Suprapubic skin (tissue), 4 donors: ENCODE results near the gene SOX12.

Source experiments
- EP300 ChIP-seq: sonication (generic); formaldehyde crosslinking; IDR thresholded peaks from one replicate; pipeline ENCODE4 v1.6.1; 2017; ENCODE audit warnings: antibody characterized with exemption
- POLR2A ChIP-seq, 2 donors: fragments of 450-650 bp; IDR thresholded peaks; one replicate each; pipeline ENCODE4 v1.6.1; 2017; ENCODE audit warnings: antibody characterized with exemption in 2 of 2, mild to moderate bottlenecking in 2 of 2, moderate library complexity in 2 of 2
- POLR2AphosphoS5 ChIP-seq, 3 donors: sonication (generic); formaldehyde crosslinking; IDR thresholded peaks; one replicate each; pipeline ENCODE4 v1.6.1; 2017; ENCODE audit warnings: antibody characterized with exemption in 3 of 3
- TF ChIP-seq, protein P1 (sequence below), 2 donors: fragments of 200-600 bp in 1 of 2; fragments of 450-650 bp in 1 of 2; sonication (generic) in 1 of 2; IDR thresholded peaks; one replicate each; pipeline ENCODE4 v1.5.1; 2016 to 2019; ENCODE audit warnings: antibody characterized with exemption in 2 of 2, mild to moderate bottlenecking in 1 of 2, moderate library complexity in 1 of 2

DNA sequence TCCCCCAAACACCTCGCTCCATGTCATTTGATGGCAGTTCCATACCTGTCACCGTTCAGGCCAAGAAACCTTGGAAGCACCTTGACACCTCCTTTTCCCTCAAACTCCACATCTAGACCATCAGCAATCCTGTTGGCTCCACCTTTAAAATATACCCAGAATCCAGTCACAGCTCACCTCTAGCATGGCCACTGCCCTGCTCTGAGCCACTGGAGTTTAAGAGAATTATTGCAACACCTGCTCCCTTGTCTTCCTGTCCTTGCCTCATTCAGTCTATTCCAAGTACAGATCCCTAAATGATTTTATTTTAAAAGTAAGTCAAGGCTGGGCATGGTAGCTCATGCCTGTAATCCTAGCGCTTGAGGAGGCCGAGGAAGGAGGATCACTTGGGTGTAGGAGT is 43.6 kb downstream of the SOX12 start:
- TF ChIP-seq, protein P1, sequence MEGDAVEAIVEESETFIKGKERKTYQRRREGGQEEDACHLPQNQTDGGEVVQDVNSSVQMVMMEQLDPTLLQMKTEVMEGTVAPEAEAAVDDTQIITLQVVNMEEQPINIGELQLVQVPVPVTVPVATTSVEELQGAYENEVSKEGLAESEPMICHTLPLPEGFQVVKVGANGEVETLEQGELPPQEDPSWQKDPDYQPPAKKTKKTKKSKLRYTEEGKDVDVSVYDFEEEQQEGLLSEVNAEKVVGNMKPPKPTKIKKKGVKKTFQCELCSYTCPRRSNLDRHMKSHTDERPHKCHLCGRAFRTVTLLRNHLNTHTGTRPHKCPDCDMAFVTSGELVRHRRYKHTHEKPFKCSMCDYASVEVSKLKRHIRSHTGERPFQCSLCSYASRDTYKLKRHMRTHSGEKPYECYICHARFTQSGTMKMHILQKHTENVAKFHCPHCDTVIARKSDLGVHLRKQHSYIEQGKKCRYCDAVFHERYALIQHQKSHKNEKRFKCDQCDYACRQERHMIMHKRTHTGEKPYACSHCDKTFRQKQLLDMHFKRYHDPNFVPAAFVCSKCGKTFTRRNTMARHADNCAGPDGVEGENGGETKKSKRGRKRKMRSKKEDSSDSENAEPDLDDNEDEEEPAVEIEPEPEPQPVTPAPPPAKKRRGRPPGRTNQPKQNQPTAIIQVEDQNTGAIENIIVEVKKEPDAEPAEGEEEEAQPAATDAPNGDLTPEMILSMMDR (IDR thresholded peaks at IDR 0.05) = no peak
- TF ChIP-seq POLR2A (IDR thresholded peaks at IDR 0.05) = no peak
- no peak for TF ChIP-seq EP300
- no peak for TF ChIP-seq POLR2AphosphoS5 (IDR thresholded peaks at IDR 0.05)
